ENCODE data around the gene RNF223.

GRCh38 chr1:1115786-1116700 is 41.9 kb upstream of the RNF223 start, which contains the start of gene C1orf159:
- TF ChIP-seq CTCF (IDR thresholded peaks at IDR 0.05): peak in 1 of 7 experiments; percentile 15
- no peak for TF ChIP-seq EP300 (IDR thresholded peaks at IDR 0.05)
- peak in 2 of 3 donors; percentile 22 to 71 for TF ChIP-seq POLR2AphosphoS5 (IDR thresholded peaks at IDR 0.05)

All from stomach (tissue), 4 donors.